OCI-LY1 (cell line): ENCODE results near the gene PRPS1L1.

Source experiments
- H2AFZ ChIP-seq: fragments of 200-600 bp; sonication (generic), shearing (Covaris generic); 2 replicates; pipeline ENCODE4 v1.6.0; 2014; ENCODE audit warnings: antibody characterized with exemption, mild to moderate bottlenecking, low read length
- H3F3A ChIP-seq: fragments of 200-600 bp; sonication (generic), shearing (Covaris generic); 2 replicates; pipeline ENCODE4 v1.6.0; 2014; ENCODE audit warnings: mild to moderate bottlenecking, antibody characterized with exemption, low read length, moderate library complexity; ENCODE audit not compliant: insufficient read depth
- H3K27ac ChIP-seq: fragments of 200-600 bp; sonication (generic); 2 replicates; pipeline ENCODE4 v1.5.1; 2014; ENCODE audit warnings: low read length, mixed run types, mild to moderate bottlenecking, low read depth; ENCODE audit not compliant: poor library complexity, severe bottlenecking
- H3K27me3 ChIP-seq: fragments of 200-600 bp; sonication (generic); 2 replicates; pipeline ENCODE4 v1.6.0; 2014; ENCODE audit warnings: antibody characterized with exemption, mild to moderate bottlenecking, low read length, moderate library complexity; ENCODE audit not compliant: insufficient read depth
- H3K36me3 ChIP-seq: fragments of 200-600 bp; sonication (generic); 2 replicates; pipeline ENCODE4 v1.6.1; 2014; ENCODE audit warnings: mild to moderate bottlenecking, antibody characterized with exemption, low read length, moderate library complexity, mixed read lengths; ENCODE audit not compliant: insufficient read depth
- H3K4me1 ChIP-seq: fragments of 200-600 bp; sonication (generic); 2 replicates; pipeline ENCODE4 v1.5.1; 2014; ENCODE audit warnings: mild to moderate bottlenecking, low read length, moderate library complexity; ENCODE audit not compliant: insufficient read depth, severe bottlenecking
- H3K4me2 ChIP-seq: fragments of 200-600 bp; sonication (generic), shearing (Covaris generic); 2 replicates; pipeline ENCODE4 v1.6.1; 2014; ENCODE audit warnings: low read length
- H3K4me3 ChIP-seq: fragments of 200-600 bp; sonication (generic); 2 replicates; pipeline ENCODE4 v1.5.1; 2014; ENCODE audit warnings: low read length, low read depth, mild to moderate bottlenecking, mixed read lengths; ENCODE audit not compliant: poor library complexity, severe bottlenecking
- H3K79me2 ChIP-seq: fragments of 200-600 bp; shearing (Covaris generic); 2 replicates; pipeline ENCODE4 v1.6.1; 2016; ENCODE audit warnings: mixed run types, low read length, mixed read lengths; ENCODE audit not compliant: insufficient read depth
- H3K9ac ChIP-seq: fragments of 200-600 bp; sonication (generic), shearing (Covaris generic); 2 replicates; pipeline ENCODE4 v1.6.1; 2014; ENCODE audit warnings: mild to moderate bottlenecking, low read length, mixed read lengths
- H3K9me2 ChIP-seq: fragments of 200-600 bp; sonication (generic), shearing (Covaris generic); 2 replicates; pipeline ENCODE4 v1.6.1; 2014; ENCODE audit warnings: low read depth, mild to moderate bottlenecking, low read length, mixed read lengths
- H3K9me3 ChIP-seq: fragments of 200-600 bp; shearing (Covaris generic); 2 replicates; pipeline ENCODE4 v1.6.1; 2014; ENCODE audit warnings: low read length, mixed read lengths
- H4K20me1 ChIP-seq: fragments of 200-600 bp; sonication (generic), shearing (Covaris generic); 2 replicates; pipeline ENCODE4 v1.6.0; 2016; ENCODE audit warnings: mild to moderate bottlenecking, low read length; ENCODE audit not compliant: insufficient read depth
- CTCF ChIP-seq: fragments of 200-600 bp; sonication (generic), shearing (Covaris generic); IDR thresholded peaks from 2 replicates; pipeline ENCODE4 v1.5.1; 2017; ENCODE audit warnings: mild to moderate bottlenecking, antibody characterized with exemption, low read length, moderate library complexity, mixed read lengths
- EZH2 ChIP-seq: fragments of 200-600 bp; sonication (generic), shearing (Covaris generic); IDR thresholded peaks from 2 replicates; pipeline ENCODE4 v1.8.0; 2017; ENCODE audit warnings: borderline replicate concordance, mixed run types, mild to moderate bottlenecking, antibody characterized with exemption, low read length, moderate library complexity, mixed read lengths

PRPS1L1 gene

DNA sequence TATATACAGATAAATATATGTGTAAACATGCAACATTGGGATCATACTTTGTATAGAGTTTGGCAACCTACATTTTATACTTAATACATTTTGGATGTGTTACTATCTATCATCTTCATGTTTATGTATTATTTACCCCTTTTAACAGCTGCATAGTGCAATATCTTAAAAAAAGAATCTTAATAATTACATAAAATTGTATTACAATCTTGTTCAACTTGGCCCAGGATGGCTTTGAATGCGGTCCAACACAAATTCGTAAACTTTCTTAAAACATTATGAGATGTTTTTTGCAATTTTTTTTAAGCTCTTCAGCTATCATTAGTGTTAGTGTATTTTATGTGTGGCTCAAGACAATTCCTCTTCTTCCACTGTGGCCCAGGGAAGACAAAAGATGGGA lies 26.3 kb upstream of the PRPS1L1 start:
- TF ChIP-seq CTCF (no peak), EZH2 (no peak)
- no peak overlapping the region for H2AFZ ChIP-seq
- H3K9me2 ChIP-seq: no peaks in the 10 kb centered on the region
- no peaks in the 10 kb centered on the region for H3K36me3 ChIP-seq
- H3F3A ChIP-seq: no peaks in the 10 kb centered on the region
- H3K4me1 ChIP-seq: no peaks in the 10 kb centered on the region
- H3K4me2 ChIP-seq: no peak overlapping the region
- no peak overlapping the region for H3K4me3 ChIP-seq
- H3K9me3 ChIP-seq: no peaks in the 10 kb centered on the region
- no peak overlapping the region for H3K27ac ChIP-seq
- no peak overlapping the region for H3K9ac ChIP-seq
- H4K20me1 ChIP-seq: no peaks in the 10 kb centered on the region
- H3K27me3 ChIP-seq: no peaks in the 10 kb centered on the region
- no peaks in the 10 kb centered on the region for H3K79me2 ChIP-seq

DNA sequence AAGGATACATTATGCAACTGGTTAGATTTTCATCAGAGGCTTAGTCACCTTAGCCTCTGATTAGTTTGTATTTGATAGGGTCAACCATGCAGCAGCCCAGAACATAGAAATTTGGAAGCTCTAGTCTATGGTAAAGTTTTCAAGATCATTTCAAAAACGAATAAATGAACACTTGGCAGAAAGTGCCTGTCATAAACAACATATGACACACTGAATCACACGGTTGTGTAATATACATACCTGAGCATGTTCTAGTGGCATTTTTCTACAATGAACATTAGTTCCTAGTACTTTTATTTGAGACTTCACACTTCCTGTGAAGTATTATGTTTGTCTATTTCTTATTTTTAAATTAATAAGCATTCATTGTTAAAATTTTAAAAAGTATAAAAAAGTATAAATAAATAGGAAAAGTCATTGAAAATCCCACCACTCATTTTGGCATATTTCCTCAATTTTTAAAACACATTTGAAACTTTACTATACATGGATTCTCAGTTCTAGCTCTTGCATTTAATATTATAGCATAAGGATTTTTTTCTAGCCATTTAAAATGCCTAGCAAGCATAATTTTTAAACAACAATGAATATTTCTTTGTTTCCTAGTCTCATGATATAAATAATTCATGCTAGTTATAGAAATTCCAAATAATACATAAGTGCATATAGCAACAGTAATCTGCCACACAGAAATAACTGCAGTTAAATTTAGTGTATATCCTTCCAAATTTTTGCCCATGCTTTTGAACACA lies 25.7 kb upstream of the PRPS1L1 start:
- Histone ChIP-seq H3K27ac (no peak overlapping the region), H2AFZ (no peak overlapping the region), H3K4me1 (no peaks in the 10 kb centered on the region), H3K4me2 (no peak overlapping the region), H3K9me2 (no peaks in the 10 kb centered on the region), H3F3A (no peaks in the 10 kb centered on the region), H3K27me3 (no peaks in the 10 kb centered on the region), H3K79me2 (no peaks in the 10 kb centered on the region), H3K9ac (no peak overlapping the region), H3K9me3 (no peaks in the 10 kb centered on the region), H4K20me1 (no peaks in the 10 kb centered on the region), H3K4me3 (no peak overlapping the region), H3K36me3 (no peaks in the 10 kb centered on the region)
- TF ChIP-seq EZH2: no peak
- no peak for TF ChIP-seq CTCF

GRCh38 chr7:18049262-18049661 lies 21.6 kb upstream of the PRPS1L1 start:
- no peak for TF ChIP-seq EZH2
- no peak for TF ChIP-seq CTCF
- no peaks in the 10 kb centered on the region for H4K20me1 ChIP-seq
- no peaks in the 10 kb centered on the region for H3K79me2 ChIP-seq
- H3K9ac ChIP-seq: no peak overlapping the region
- H3K4me1 ChIP-seq: no peaks in the 10 kb centered on the region
- H3F3A ChIP-seq: no peaks in the 10 kb centered on the region
- no peak overlapping the region for H3K27ac ChIP-seq
- no peaks in the 10 kb centered on the region for H3K36me3 ChIP-seq
- H2AFZ ChIP-seq: no peak overlapping the region
- H3K4me2 ChIP-seq: no peak overlapping the region
- no peak overlapping the region for H3K4me3 ChIP-seq
- H3K27me3 ChIP-seq: no peaks in the 10 kb centered on the region
- H3K9me3 ChIP-seq: no peaks in the 10 kb centered on the region
- H3K9me2 ChIP-seq: no peaks in the 10 kb centered on the region
